ENCODE results near the gene MEA1.
A peak's percentile ranks its signal among the peaks of the same experiment; 100 is the strongest.
"Not testable (repeated sequence)": the region's sequence is repeated elsewhere in the genome, so short reads cannot be mapped to it uniquely, and the experiment has no call there.

MEA1 gene

GRCh38 chr6:43006251-43006650 lies 7.5 kb downstream of the MEA1 start:
- no peak for DNase-seq

GRCh38 chr6:43005844-43006243 lies 7.9 kb downstream of the MEA1 start:
- DNase-seq = no peak

GRCh38 chr6:43001843-43002242 lies 11.9 kb downstream of the MEA1 start:
- no peak for DNase-seq

- DNase-seq = not testable (repeated sequence)
Observed at GRCh38 chr6:42998205-42998604, 15.5 kb downstream of the MEA1 start.

GRCh38 chr6:42996513-42996912 lies 17.2 kb downstream of the MEA1 start:
- no peak for DNase-seq

GRCh38 chr6:42993445-42993844 lies 20.3 kb downstream of the MEA1 start:
- DNase-seq = no peak

GRCh38 chr6:42989923-42990322 lies 23.8 kb downstream of the MEA1 start:
- DNase-seq = no peak

GRCh38 chr6:42988486-42989020 lies 25.2 kb downstream of the MEA1 start:
- DNase-seq = no peak

- no peak for DNase-seq
Observed at GRCh38 chr6:42987533-42988451, 26.0 kb downstream of the MEA1 start.

- peak in 1 of 2 experiments; percentile 26 for DNase-seq
Observed at GRCh38 chr6:42984924-42985475, 28.7 kb downstream of the MEA1 start.

- DNase-seq = peak; percentile 98
Observed at GRCh38 chr6:42984001-42984923, 29.5 kb downstream of the MEA1 start, which contains the start of gene PPP2R5D. Gene PPP2R5D, plus strand, starts transcription at chr6:42984570. Its CDS starts 108 bp downstream, at chr6:42984678.

GRCh38 chr6:42981836-42982235 lies 31.9 kb downstream of the MEA1 start:
- no peak for DNase-seq

- DNase-seq = no peak
Observed at GRCh38 chr6:42979523-42980177, 34.1 kb downstream of the MEA1 start.

- DNase-seq = peak; percentile 88 to 90
Observed at GRCh38 chr6:42978839-42979522, 34.8 kb downstream of the MEA1 start, which contains the start of gene PEX6. Gene PEX6, minus strand, starts transcription at chr6:42979181. Its CDS starts 31 bp downstream, at chr6:42979150.

- peak in 1 of 2 experiments; percentile 36 for DNase-seq
Observed at GRCh38 chr6:42978487-42978838, 35.3 kb downstream of the MEA1 start.

GRCh38 chr6:42974919-42975505 lies 38.7 kb downstream of the MEA1 start:
- DNase-seq = no peak

GRCh38 chr6:42973926-42974325 lies 39.8 kb downstream of the MEA1 start:
- DNase-seq = no peak

GRCh38 chr6:42971746-42972327 lies 41.9 kb downstream of the MEA1 start:
- no peak for DNase-seq

GRCh38 chr6:42970871-42971612 lies 42.7 kb downstream of the MEA1 start:
- DNase-seq = no peak

GRCh38 chr6:42969934-42970333 lies 43.8 kb downstream of the MEA1 start:
- DNase-seq = no peak
